Stimulated activated CD8-positive, alpha-beta memory T cell treated with anti-CD3 and anti-CD28 coated beads, Interleukin-4, amount 100 ng/mL, for 4 hours (primary cell): ENCODE measurements around the gene NPFF.
A peak's percentile ranks its signal among the peaks of the same experiment; 100 is the strongest.
"Not testable (repeated sequence)": the region's sequence is repeated elsewhere in the genome, so short reads cannot be mapped to it uniquely, and the experiment has no call there.

Experiments
- DNase-seq, 2 donors: peaks; one replicate each; pipeline ENCODE4 v3.0.0-alpha.2; 2020; ENCODE audit warnings: low read depth in 2 of 2, low spot score in 1 of 2

The NPFF gene

GRCh38 chr12:53496752-53497032 is 10.6 kb downstream of the NPFF start:
- DNase-seq, result no peak

GRCh38 chr12:53495903-53496751 is 11.2 kb downstream of the NPFF start:
- no peak for DNase-seq

- no peak for DNase-seq
Measured at GRCh38 chr12:53493610-53494391, 13.5 kb downstream of the NPFF start.

GRCh38 chr12:53492830-53493609 is 14.3 kb downstream of the NPFF start:
- DNase-seq, result peak; percentile 60 to 77

- no peak for DNase-seq
Measured at GRCh38 chr12:53492188-53492587, 15.1 kb downstream of the NPFF start.

GRCh38 chr12:53489242-53489864 is 17.9 kb downstream of the NPFF start:
- no peak for DNase-seq

- no peak for DNase-seq
Measured at GRCh38 chr12:53486736-53487487, 20.4 kb downstream of the NPFF start.

- DNase-seq, result no peak
Measured at GRCh38 chr12:53485955-53486735, 21.1 kb downstream of the NPFF start.

GRCh38 chr12:53484686-53485575 is 22.4 kb downstream of the NPFF start:
- DNase-seq, result no peak

- DNase-seq, result no peak
Measured at GRCh38 chr12:53483979-53484377, 23.3 kb downstream of the NPFF start.

GRCh38 chr12:53483225-53483978 is 23.9 kb downstream of the NPFF start:
- no peak for DNase-seq

GRCh38 chr12:53482626-53483168 is 24.6 kb downstream of the NPFF start:
- no peak for DNase-seq

GRCh38 chr12:53481939-53482586 is 25.2 kb downstream of the NPFF start:
- no peak for DNase-seq

GRCh38 chr12:53481458-53481857 is 25.8 kb downstream of the NPFF start:
- DNase-seq, result not testable (repeated sequence)

- DNase-seq, result no peak
Measured at GRCh38 chr12:53480491-53481442, 26.5 kb downstream of the NPFF start.

GRCh38 chr12:53479331-53479730 is 28.0 kb downstream of the NPFF start:
- no peak for DNase-seq
